ENCODE results near the gene LDHAL6B.
A peak's percentile ranks its signal among the peaks of the same experiment; 100 is the strongest.
"Not testable (repeated sequence)": the region's sequence is repeated elsewhere in the genome, so short reads cannot be mapped to it uniquely, and the experiment has no call there.

LDHAL6B gene

GRCh38 chr15:59206623-59207183 is at the start of gene LDHAL6B:
LDHAL6B (plus strand) TSS chr15:59206843; CDS start chr15:59206941, 98 bp downstream.
- DNase-seq (ENCODE audit: low read depth in 2 of 3, low spot score in 2 of 3): no peak

- no peak for DNase-seq (ENCODE audit: low read depth in 2 of 3, low spot score in 2 of 3)
These were observed 49.2 kb upstream of the LDHAL6B start for GRCh38 chr15:59157396-59157795.

GRCh38 chr15:59157840-59158700 is 48.6 kb upstream of the LDHAL6B start:
- DNase-seq (ENCODE audit: low read depth in 2 of 3, low spot score in 2 of 3): no peak

GRCh38 chr15:59158701-59159034 is 48.0 kb upstream of the LDHAL6B start:
- DNase-seq (ENCODE audit: low read depth in 2 of 3, low spot score in 2 of 3): no peak

- no peak for DNase-seq (ENCODE audit: low read depth in 2 of 3, low spot score in 2 of 3)
These were observed 47.4 kb upstream of the LDHAL6B start for GRCh38 chr15:59159210-59159609.

DNA sequence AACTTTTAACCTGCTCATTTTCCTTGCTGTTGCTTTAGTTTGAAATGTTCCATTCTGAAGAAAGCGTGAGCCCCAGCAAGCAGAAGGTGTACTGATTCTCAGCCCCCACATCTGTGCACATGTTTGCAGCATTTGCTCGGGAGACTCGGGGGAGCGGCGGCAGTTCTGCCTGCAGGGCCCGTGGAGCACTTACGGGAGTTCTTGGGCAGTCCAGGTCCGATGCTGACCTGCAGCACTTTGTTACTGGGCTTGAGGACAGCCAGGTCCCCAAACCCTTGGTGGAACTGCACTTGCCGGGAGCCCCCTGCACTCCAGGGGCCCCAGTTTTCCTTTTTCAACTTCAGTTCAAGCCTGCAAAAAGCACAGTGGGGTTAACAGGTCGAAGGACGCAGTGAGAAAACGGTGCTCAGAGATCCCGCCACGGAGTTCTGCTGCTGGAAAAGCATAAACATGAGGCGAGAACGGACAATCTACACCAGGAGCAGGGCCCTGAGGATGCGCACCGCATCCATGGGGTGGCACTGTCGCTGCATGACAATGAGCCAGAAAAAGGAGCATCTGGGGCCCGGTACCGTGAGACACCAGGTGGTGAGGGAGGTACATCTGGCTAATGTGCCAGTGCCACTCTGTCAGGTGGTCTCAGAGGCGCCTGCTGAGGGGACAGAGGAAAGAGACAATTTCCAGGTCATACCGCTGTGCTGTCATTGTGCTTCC is 45.6 kb upstream of the LDHAL6B start:
- DNase-seq (ENCODE audit: low read depth in 2 of 3, low spot score in 2 of 3): no peak

- DNase-seq (ENCODE audit: low read depth in 2 of 3, low spot score in 2 of 3): not testable (repeated sequence)
These were observed 44.6 kb upstream of the LDHAL6B start for GRCh38 chr15:59162080-59162479.

GRCh38 chr15:59165726-59166125 is 40.9 kb upstream of the LDHAL6B start:
- DNase-seq (ENCODE audit: low read depth in 2 of 3, low spot score in 2 of 3): no peak

DNA sequence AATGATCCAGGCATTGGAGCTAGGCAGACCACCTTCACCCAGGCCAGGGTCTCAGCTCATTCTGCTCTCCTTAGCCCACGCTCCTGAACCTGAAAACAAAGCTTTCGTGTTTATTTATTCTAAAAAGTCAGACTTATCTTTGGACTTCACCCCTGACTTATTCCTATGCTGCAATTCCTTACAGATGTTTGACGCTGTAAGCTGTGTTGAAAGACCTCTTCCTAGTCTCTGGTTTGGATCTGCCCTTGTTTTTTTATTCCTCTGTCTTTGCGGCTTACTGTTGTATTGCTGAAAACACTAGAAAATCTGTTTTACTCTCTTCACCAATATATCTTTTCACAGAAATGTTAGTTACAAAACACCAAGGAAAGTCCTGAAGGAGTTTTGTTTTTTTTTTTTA is 40.5 kb upstream of the LDHAL6B start:
- DNase-seq (ENCODE audit: low read depth in 2 of 3, low spot score in 2 of 3): no peak

DNA sequence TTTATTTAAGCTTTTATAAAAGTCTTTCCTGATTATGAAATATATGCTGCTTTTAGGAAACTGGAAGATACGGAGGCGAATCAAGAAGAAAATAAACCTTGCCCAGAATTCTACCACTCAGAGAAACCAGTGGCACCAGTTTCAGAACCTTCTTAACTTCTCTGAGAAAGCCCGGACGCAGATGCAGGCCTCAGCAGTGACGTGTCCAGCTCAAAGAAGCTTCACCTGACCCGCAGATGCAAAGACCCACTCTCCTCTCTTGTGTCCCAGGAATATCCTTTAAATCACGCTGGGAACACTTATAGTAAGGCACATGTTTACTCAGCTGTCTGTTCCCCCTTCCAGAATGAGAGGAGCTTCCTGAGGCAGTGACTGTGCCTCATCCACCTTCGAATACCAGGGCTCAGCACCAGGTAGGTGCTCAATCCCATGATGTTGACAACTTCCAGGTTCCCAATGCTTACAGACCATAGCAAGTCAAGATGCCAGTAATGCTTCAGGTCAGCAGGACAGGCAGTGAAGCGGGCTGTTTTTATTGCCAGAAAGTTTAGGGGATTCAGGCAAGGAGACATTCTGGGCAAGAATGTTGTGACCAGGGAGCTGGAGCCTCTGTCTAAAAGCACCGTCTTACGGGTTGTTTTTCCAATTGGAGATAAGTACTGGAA is 39.9 kb upstream of the LDHAL6B start:
- DNase-seq (ENCODE audit: low read depth in 2 of 3, low spot score in 2 of 3): no peak

GRCh38 chr15:59168536-59168935 is 38.1 kb upstream of the LDHAL6B start:
- DNase-seq (ENCODE audit: low read depth in 2 of 3, low spot score in 2 of 3): no peak

DNA sequence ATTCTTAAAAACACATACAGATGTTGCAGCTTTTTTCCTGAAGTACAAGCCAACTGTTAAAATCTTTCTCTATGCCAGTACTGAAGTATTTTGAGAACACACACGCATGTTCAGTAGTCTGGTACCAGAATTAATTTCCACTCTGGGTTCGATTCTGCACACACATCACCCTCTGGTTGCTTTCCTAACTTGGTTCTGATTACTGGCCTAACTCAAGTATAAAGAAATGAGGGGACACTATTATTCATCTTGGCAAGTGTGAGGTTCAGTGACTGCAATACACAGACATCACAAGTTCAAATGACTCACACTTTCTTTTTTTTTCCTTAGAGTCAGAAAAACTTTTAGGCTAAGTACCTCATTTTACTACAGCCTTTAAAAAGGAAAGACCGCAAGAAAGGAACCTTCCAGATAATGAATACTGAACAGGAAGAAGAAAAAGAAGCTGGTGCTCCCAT is 37.4 kb upstream of the LDHAL6B start:
- no peak for DNase-seq (ENCODE audit: low read depth in 2 of 3, low spot score in 2 of 3)

DNA sequence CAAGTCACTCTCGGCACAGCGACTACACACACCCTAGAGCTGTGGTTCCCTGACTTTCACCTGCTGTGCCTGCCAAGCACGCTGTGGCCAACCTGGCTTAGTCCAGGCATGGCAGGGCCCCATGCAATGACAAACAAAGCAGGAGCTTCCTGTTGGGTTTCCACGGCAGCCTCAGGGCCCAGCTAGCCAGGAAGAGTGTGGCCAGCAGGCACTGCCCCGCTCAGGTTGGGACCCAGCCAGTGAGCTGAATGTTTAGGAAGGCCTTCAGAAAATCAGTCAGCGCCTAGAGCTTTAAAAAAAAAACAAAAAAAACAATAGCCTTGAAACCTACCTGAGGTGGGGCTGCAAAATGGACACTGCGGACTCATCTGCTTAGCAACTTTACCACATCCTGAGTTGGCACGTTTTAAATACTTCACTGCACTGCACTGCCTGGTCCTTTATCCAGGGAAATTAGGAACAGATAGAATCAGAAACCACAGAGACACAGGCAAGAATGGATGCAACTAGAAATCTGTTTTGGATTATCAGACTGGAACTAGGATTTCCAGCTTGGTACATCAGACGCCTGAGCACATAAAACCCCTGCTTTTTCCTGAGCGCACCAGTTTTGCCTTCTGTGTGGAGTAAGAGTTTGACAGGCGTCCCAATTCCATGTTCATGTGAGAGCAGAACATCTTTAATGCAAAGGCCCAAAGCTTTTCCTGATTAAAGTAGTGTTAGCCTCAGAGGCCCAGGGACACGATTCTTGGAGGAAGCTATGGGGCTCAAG is 36.2 kb upstream of the LDHAL6B start:
- DNase-seq (ENCODE audit: low read depth in 2 of 3, low spot score in 2 of 3): no peak

GRCh38 chr15:59171067-59171397 is 35.6 kb upstream of the LDHAL6B start:
- no peak for DNase-seq (ENCODE audit: low read depth in 2 of 3, low spot score in 2 of 3)

- DNase-seq (ENCODE audit: low read depth in 2 of 3, low spot score in 2 of 3): no peak
These were observed 34.2 kb upstream of the LDHAL6B start for GRCh38 chr15:59172289-59172901.

DNA sequence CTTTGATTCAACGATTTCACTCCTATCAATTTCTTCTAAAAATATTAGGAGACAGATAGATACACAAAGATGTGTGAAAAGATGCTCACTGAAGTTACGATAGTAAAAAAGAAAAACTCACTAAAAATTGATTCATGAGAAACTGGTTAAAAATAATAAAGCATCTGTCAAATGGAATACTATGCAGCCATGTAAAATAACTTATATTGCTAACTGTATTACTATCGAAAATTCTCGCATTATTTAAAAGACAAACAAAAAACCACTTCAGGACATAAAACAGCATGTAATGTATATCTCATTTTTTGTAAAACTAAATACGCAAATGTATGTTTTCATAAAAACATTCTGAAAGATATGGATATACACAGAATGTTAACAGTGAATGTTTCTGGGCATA is 33.4 kb upstream of the LDHAL6B start:
- DNase-seq (ENCODE audit: low read depth in 2 of 3, low spot score in 2 of 3): no peak

DNA sequence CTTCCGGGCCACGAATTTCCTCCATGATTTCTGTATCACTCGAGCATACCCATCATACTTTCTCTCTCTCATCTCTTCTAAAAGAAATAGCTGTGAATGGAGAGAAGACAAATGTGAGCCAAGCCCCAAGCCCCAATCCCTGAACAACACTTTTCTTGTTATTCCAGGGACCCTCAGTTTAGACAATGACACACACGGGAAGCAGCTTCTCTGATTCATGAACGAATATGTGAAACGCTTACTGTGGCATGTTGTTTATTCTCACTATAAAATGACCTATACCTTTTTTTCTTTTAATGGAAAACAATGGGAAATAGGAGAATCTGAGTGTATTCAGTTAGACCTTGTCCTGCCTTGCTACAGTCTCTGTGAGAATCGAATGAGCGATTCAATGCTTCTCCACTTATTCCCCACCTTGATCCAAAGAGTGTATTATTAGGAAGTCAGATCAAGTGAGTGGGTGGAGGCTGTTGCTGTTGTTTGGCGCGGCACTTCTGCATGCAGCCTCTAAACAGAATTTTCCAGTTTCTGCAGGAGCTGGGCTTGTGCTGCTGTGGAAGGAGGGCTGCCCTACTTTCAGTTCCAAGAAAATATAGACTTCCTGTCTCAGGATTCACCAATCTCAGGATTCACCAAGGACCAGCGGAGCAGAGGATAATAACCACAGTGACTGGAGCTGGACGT is 32.4 kb upstream of the LDHAL6B start:
- no peak for DNase-seq (ENCODE audit: low read depth in 2 of 3, low spot score in 2 of 3)

GRCh38 chr15:59174835-59175831 is 31.5 kb upstream of the LDHAL6B start:
- DNase-seq (ENCODE audit: low read depth in 2 of 3, low spot score in 2 of 3): peak in 2 of 3 experiments; percentile 6 to 9
